Aorta (tissue), 5 donors: ENCODE results near the gene CCM2. TPM values are rescaled to one million over a fixed set of nuclear protein-coding genes. Genes with fewer than 3 reads are reported as not detected.

Experiments used
- ATAC-seq: fragments of 200-7000 bp; cut with Tn5 transposase; one replicate; pipeline ENCODE4 v1.9.1; 2022; ENCODE audit warnings: moderate library complexity; ENCODE audit not compliant: low FRiP score
- DNase-seq, 2 donors: peaks; one replicate each; pipeline ENCODE4 v3.0.0-alpha.2; 2020
- H3K27ac ChIP-seq, 2 donors: one replicate each; pipeline ENCODE4 v1.5.1; 2013; ENCODE audit warnings: low read length in 2 of 2, mild to moderate bottlenecking in 2 of 2, moderate library complexity in 2 of 2, control low read depth in 1 of 2, inconsistent platforms in 1 of 2, low read depth in 1 of 2
- H3K27me3 ChIP-seq, 2 donors: one replicate each; pipeline ENCODE4 v1.6.1; 2013; ENCODE audit warnings: control low read depth in 1 of 2, low read length in 1 of 2, mild to moderate bottlenecking in 1 of 2, moderate library complexity in 1 of 2; ENCODE audit not compliant: insufficient read depth in 2 of 2, control insufficient read depth in 1 of 2
- H3K36me3 ChIP-seq, 2 donors: one replicate each; pipeline ENCODE4 v1.6.1; 2013; ENCODE audit warnings: control low read depth in 1 of 2, low read length in 1 of 2, mild to moderate bottlenecking in 1 of 2; ENCODE audit not compliant: insufficient read depth in 2 of 2, control insufficient read depth in 1 of 2
- H3K4me1 ChIP-seq, 2 donors: one replicate each; pipeline ENCODE4 v1.6.1; 2013; ENCODE audit warnings: low read length in 2 of 2, control low read depth in 1 of 2, mild to moderate bottlenecking in 1 of 2, moderate library complexity in 1 of 2; ENCODE audit not compliant: insufficient read depth in 2 of 2, control insufficient read depth in 1 of 2
- H3K4me3 ChIP-seq, 2 donors: one replicate each; pipeline ENCODE4 v1.5.1; 2013; ENCODE audit warnings: low read length in 2 of 2, control low read depth in 1 of 2, mild to moderate bottlenecking in 1 of 2
- H3K9me3 ChIP-seq: one replicate; pipeline ENCODE4 v1.6.1; 2013; ENCODE audit warnings: mild to moderate bottlenecking, low read length; ENCODE audit not compliant: control insufficient read depth
- WGBS, 2 donors: extraction: QIAGEN DNeasy Blood & Tissue Kit; methylation state at CpG; one replicate each; pipeline ENCODE4 v1.1.7; 2013; 5-methylcytosine and 5-hydroxymethylcytosine counted together
- intact Hi-C, 2 donors: fragments of 100-400 bp; cut with DNase I; formaldehyde crosslinking; loops; one replicate each; pipeline versions ENCODE4 v1.14.2 to v1.15.0; 2022
- polyA plus RNA-seq, 2 donors: library from polyadenylated mRNA; stranded (reverse); fragments of 200-250 nt; gene quantifications; one replicate each; pipeline ENCODE4 v1.2.3, GENCODE V29; 2013
- total RNA-seq, 2 donors: library from RNA; stranded (reverse); fragmentation: NEBNext Ultra II Directional; extraction: Animal tissue kit (Norgen Biotek cat#: 25700); gene quantifications; one replicate each; pipeline ENCODE4 v1.2.1, GENCODE V29; 2021
- donor health status: healthy with polysubstance abuse.
- donor health status: Bipolar disorder and iron deficiency.
- donor health status: DM: no; HTN: no; CAD: no.
- donor health status: DM: no; HTN: no; CAD: no.
- donor health status: DM: yes; HTN: yes; CAD: no.

The CCM2 gene
- total and polyA plus RNA-seq, 4 donors, result 32.7 to 49.1 (median 40.1) TPM

DNA sequence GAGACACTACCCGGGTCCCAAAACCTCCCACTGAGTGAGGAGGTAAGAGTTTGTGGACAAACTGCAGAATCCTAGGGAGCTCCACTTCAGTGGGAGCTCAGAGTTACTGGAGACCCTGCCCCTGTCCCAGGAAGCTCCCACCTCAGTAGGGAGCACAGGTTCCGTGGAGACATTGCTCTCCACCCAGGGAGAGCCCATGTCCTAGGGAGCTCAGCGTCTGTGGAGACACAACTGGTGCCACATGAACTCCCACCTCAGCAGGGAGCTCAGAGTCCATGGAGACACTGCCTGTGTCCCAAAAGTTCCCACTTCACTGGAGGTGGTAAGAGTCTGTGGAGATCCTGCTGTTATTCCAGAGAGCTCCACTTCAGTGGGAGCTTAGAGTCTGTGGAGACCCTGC lies 27.4 kb upstream of the CCM2 start:
- H3K27me3 ChIP-seq, result no peaks in the 10 kb centered on the region
- WGBS, 2 donors, result 78% methylated on average over 3 of the region's 3 CpGs
- H3K4me3 ChIP-seq, result no peak overlapping the region
- no peaks in the 10 kb centered on the region for H3K9me3 ChIP-seq
- DNase-seq, result peak; percentile 21 to 36
- no peaks in the 10 kb centered on the region for H3K36me3 ChIP-seq
- H3K27ac ChIP-seq, result no peak overlapping the region
- intact Hi-C loops, result loop anchor here in 1 of 2 donors (5.0 kb wide), 1 partner anchor 165 kb away; no protein-coding TSS in a partner anchor
- ATAC-seq, result no peak
- no peaks in the 10 kb centered on the region for H3K4me1 ChIP-seq

GRCh38 chr7:44973610-44974401 lies 26.2 kb upstream of the CCM2 start:
- no peaks in the 10 kb centered on the region for H3K4me1 ChIP-seq
- H3K9me3 ChIP-seq, result no peaks in the 10 kb centered on the region
- no peaks in the 10 kb centered on the region for H3K36me3 ChIP-seq
- DNase-seq (peak; percentile 66 to 71), ATAC-seq (no peak)
- H3K27me3 ChIP-seq, result no peaks in the 10 kb centered on the region
- intact Hi-C loops, result loop anchor here in 1 of 2 donors (5.0 kb wide), 1 partner anchor 163 kb away; no protein-coding TSS in a partner anchor
- 64 to 74% methylated on average over 10 of the region's 10 CpGs for WGBS, 2 donors
- no peak overlapping the region for H3K4me3 ChIP-seq
- no peak overlapping the region for H3K27ac ChIP-seq

GRCh38 chr7:44974549-44974948 lies 25.5 kb upstream of the CCM2 start:
- DNase-seq, result peak; percentile 32

DNA sequence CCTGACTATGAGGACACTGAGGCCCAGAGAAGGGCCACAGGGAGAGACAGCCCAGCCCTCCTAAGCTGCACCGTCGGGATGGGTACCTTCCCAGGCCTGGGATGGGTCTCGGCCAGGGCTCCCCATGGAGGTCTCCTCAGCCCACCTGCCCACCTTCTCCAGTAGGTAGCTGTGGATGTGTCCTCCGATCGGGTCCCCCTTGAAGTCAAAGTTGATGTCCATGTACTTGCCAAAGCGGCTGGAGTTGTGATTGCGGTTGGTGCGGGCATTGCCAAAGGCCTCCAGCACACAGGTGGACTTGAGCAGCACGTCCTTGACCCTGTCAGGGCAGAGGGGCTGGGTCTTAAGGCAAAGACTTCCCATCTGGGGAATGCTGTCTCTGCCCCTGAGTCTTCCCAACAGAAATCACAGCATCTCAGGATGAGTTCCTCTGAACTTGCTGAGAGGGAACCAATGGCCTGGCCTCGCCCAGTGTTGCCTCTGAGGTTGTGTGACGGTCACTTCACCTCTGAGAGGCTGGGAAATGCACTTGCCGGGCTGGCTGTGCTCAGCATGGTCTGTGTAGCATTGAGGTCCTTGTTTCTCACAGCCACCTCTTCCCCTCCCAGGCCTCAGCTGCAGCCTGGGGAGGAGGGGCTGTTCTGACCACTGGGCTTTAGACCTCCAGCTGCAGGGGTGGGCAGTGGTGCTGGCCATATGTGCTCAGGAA lies 24.5 kb upstream of the CCM2 start:
- no peak overlapping the region for H3K27ac ChIP-seq
- H3K27me3 ChIP-seq, result no peaks in the 10 kb centered on the region
- DNase-seq (peak; percentile 32 to 70), ATAC-seq (no peak)
- H3K9me3 ChIP-seq, result no peaks in the 10 kb centered on the region
- WGBS, 2 donors, result 91 to 95% methylated on average over 12 of the region's 12 CpGs
- H3K36me3 ChIP-seq, result no peaks in the 10 kb centered on the region
- no peaks in the 10 kb centered on the region for H3K4me1 ChIP-seq
- H3K4me3 ChIP-seq, result no peak overlapping the region
- intact Hi-C loops, result no loop called here

More at GRCh38 chr7:44974549-44974948, 25.5 kb upstream of the CCM2 start:
- 88 to 93% methylated on average over 7 of the region's 7 CpGs for WGBS, 2 donors
- H3K27me3 ChIP-seq, result no peaks in the 10 kb centered on the region
- H3K36me3 ChIP-seq, result no peaks in the 10 kb centered on the region
- intact Hi-C loops, result loop anchor here in 1 of 2 donors (5.0 kb wide), 1 partner anchor 163 kb away; no protein-coding TSS in a partner anchor
- ATAC-seq, result no peak
- H3K27ac ChIP-seq, result no peak overlapping the region
- no peaks in the 10 kb centered on the region for H3K4me1 ChIP-seq
- H3K4me3 ChIP-seq, result no peak overlapping the region
- H3K9me3 ChIP-seq, result no peaks in the 10 kb centered on the region

DNA sequence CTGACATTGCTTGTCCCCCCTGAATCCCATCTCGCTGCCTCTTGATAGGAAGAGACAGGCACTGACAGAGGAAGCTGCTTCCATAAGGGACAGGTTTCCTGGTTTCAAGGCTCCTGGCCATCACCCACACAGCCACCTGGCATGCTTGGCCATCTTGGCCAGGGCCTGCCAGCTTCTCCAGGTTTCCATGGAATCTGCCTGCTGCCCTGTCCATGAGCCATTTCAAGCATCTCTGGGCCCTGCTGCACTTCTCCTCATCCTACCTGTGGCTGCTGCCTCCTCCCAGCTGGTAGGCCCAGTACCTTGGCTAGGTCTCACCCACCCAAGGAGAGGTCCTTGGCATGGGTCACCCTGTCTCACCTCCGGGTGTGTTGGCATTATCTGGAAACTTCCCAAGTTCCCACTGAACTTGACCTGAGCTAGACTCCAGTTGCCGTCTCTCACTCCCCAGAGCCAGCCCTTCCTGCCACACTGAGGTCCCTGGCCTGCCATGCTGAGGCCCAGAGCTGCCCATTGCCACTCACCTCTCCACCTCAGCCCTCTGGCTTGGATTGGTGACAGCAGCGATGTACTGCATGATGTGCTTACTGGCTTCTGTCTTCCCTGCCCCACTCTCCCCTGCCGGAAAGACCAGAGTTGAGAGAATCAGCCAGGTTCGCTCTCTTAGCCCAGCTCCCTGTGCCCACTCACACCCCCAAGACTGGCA lies 23.8 kb upstream of the CCM2 start:
- Histone ChIP-seq H3K9me3 (no peaks in the 10 kb centered on the region), H3K4me3 (no peak overlapping the region), H3K4me1 (no peaks in the 10 kb centered on the region), H3K36me3 (no peaks in the 10 kb centered on the region), H3K27ac (no peak overlapping the region), H3K27me3 (no peaks in the 10 kb centered on the region)
- ATAC-seq (no peak), DNase-seq (peak; percentile 36 to 56)
- intact Hi-C loops, result no loop called here
- 93 to 96% methylated on average over 6 of the region's 6 CpGs for WGBS, 2 donors

DNA sequence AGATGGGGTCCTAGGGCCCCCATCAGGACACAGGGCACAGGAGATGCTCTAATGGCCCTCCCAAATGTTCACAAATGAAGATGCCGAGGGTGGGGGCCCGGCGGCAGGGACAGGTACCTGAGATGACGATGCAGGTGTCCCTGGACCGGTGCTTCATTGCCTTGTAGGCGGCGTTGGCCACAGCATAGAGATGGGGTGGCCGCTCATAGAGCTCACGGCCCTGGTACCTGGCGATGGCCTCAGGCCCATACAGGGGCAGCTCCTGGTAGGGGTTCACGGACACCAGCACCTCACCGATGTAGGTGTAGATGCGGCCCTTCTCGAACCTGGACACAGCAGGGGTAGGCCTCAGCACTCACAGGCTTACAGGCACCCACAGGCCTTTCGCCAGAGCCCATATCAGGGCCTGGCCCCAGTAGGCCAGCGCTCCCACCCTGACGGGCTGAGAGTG lies 23.2 kb upstream of the CCM2 start:
- 95 to 97% methylated on average over 16 to 17 of the region's 17 CpGs for WGBS, 2 donors
- Histone ChIP-seq H3K27me3 (no peaks in the 10 kb centered on the region), H3K4me3 (no peak overlapping the region), H3K36me3 (no peaks in the 10 kb centered on the region), H3K9me3 (no peaks in the 10 kb centered on the region), H3K4me1 (no peaks in the 10 kb centered on the region), H3K27ac (no peak overlapping the region)
- DNase-seq (peak; percentile 48 to 68), ATAC-seq (no peak)
- intact Hi-C loops, result no loop called here

DNA sequence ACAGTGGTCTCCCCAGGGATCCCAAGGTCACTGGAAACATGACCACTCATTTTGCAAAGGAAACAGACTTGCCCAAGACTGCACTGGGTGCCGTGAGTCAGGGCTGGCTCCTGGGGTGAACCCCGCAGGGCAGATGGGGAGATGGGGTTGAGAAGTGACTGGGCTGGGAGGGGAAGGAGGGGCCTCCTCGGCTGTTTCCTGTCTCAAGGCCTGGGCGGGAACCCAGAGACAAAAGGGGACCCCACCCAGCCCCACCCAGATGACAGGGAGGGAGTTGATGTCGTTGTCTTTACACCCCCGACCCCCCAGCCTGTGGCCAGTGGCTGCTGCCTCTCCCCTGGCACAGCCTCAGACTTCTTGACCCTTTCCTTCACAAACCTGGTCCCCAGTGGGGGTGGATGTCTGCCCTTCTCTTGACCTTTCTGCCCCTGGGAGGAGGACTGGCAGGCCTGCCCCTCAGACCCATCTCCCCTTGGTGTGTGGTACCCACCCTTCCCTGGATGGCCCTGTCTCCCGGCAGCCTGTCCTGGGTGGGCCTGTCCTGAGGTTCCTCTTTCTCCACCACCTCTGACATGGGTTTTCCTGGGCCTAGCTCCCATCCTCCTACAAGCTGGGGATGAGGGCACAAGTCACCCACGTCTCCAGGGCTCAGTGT lies 22.6 kb upstream of the CCM2 start:
- ATAC-seq (no peak), DNase-seq (peak; percentile 51 to 73)
- no peak overlapping the region for H3K27ac ChIP-seq
- no peak overlapping the region for H3K4me3 ChIP-seq
- no peaks in the 10 kb centered on the region for H3K27me3 ChIP-seq
- WGBS, 2 donors, result 86 to 88% methylated on average over 8 of the region's 8 CpGs
- H3K9me3 ChIP-seq, result no peaks in the 10 kb centered on the region
- intact Hi-C loops, result no loop called here
- H3K36me3 ChIP-seq, result no peaks in the 10 kb centered on the region
- no peaks in the 10 kb centered on the region for H3K4me1 ChIP-seq

- DNase-seq, result peak; percentile 54 to 62
- Histone ChIP-seq H3K36me3 (peaks cover 2 to 4% of the 10 kb centered on the region in 2 donors), H3K4me3 (no peak overlapping the region), H3K27ac (no peak overlapping the region), H3K4me1 (no peaks in the 10 kb centered on the region), H3K9me3 (no peaks in the 10 kb centered on the region), H3K27me3 (no peaks in the 10 kb centered on the region)
- intact Hi-C loops, result no loop called here
- no peak for ATAC-seq
- 60 to 69% methylated on average over 6 of the region's 6 CpGs for WGBS, 2 donors
Observed at GRCh38 chr7:44977959-44978335, 22.1 kb upstream of the CCM2 start.
